Measurements from ENCODE around the gene SMARCB1.
A peak's percentile ranks its signal among the peaks of the same experiment; 100 is the strongest.

Gene SMARCB1

DNA sequence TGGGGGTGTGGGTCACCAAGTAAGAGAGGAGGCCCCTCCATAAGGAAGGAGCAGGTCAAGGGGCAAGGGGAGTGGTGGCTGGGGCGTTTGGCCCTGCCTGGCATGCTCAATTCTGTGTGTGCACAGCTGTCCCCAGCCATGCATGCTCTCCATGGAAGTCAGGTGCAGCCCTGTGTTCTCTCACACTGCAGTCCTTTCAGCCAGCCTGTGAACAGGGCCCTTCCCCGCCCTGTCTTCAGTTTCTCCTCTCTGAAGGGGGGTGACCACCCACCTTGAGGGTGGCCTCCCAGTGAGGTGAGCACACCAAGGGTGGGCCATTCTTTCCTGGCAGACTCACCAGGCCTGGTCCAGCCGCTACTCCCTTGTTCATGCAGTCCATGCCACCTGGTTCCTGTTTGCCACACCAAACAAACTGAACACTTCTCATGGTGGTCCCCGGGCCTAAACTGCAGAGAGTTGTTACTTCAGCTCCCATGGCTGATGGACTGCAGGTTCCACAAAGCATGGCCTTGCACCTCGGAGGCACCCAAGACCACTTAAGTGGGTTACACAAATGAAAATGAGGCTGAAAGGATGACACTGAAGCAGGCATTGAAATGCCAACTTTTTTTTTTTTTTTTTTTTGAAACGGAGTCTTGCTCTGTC is 17.3 kb upstream of the SMARCB1 start:
- Histone ChIP-seq H3K27me3 (ENCODE audit: control insufficient read depth in 3 of 3, insufficient read depth in 3 of 3, low read depth in 1 of 3, low read length in 3 of 3) (peaks cover 0 to 18% (median 14%) of the 10 kb centered on the region in 3 experiments), H2BK12ac (ENCODE audit: low read length) (peak overlapping the region; percentile 33), H2BK15ac (ENCODE audit: low read length) (peak overlapping the region; percentile 40), H4K8ac (ENCODE audit: low read depth, low read length) (peak overlapping the region; percentile 43), H3K9ac (ENCODE audit: low read depth, low read length, poor library complexity) (no peak overlapping the region), H3K14ac (ENCODE audit: low read length) (peak overlapping the region; percentile 4), H3K18ac (ENCODE audit: low read length) (peak overlapping the region; percentile 87), H2BK5ac (ENCODE audit: low read length) (no peak overlapping the region), H3K4me3 (ENCODE audit: low read length in 2 of 2) (no peak overlapping the region), H3K4me1 (ENCODE audit: control insufficient read depth in 2 of 2, insufficient read depth in 1 of 2, low read depth in 1 of 2, low read length in 2 of 2) (peaks cover 19 to 25% of the 10 kb centered on the region in 2 donors), H3K79me1 (ENCODE audit: low read depth, low read length) (peaks cover 2% of the 10 kb centered on the region), H3K36me3 (replicated peaks in 1 of 2; ENCODE audit: control insufficient read depth in 2 of 2, insufficient read depth in 2 of 2, low read length in 2 of 2) (peaks cover 0 to 13% of the 10 kb centered on the region in 2 donors), H3K27ac (replicated peaks; ENCODE audit: low read length) (no peak overlapping the region), H3K4ac (ENCODE audit: low read length) (peak overlapping the region; percentile 2), H2AFZ (ENCODE audit: low read length) (no peak overlapping the region), H3K23ac (ENCODE audit: low read depth, low read length, poor library complexity) (peak overlapping the region; percentile 30), H2AK5ac (ENCODE audit: low read depth, low read length) (peak overlapping the region; percentile 91), H3K9me3 (replicated peaks in 1 of 2; ENCODE audit: control insufficient read depth in 2 of 2, insufficient read depth in 1 of 2, low read depth in 1 of 2, low read length in 2 of 2) (no peaks in the 10 kb centered on the region), H4K91ac (ENCODE audit: low read depth, low read length, poor library complexity) (peak overlapping the region; percentile 22), H2BK120ac (ENCODE audit: low read depth, low read length) (no peak overlapping the region), H3K4me2 (ENCODE audit: insufficient read depth, low read length, poor library complexity, severe bottlenecking) (no peak overlapping the region)
- no CpG with 5 or more reads among the region's 6 CpGs for WGBS, 2 donors (ENCODE audit: extremely low coverage in 2 of 2, insufficient read length in 2 of 2, insufficient replicate concordance in 1 of 2)
- no peak for DNase-seq (ENCODE audit: low spot score)

DNA sequence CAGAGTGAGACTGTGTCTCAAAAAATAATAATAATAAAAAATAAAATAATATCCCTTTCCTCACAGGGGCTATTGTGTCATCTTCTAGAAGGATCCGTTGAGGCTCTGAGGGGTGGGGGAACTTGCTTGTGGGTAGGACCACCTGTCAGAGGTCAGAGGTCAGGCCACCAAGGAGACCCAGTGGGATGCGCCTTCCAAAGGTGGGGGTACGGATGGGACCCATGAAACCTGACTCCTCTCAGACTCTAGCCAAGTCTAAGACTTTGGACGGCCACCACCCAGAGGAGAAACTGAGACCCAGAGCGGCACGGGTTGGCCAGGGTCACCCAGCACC is 14.5 kb upstream of the SMARCB1 start:
- Histone ChIP-seq H3K4me1 (ENCODE audit: control insufficient read depth in 2 of 2, insufficient read depth in 1 of 2, low read depth in 1 of 2, low read length in 2 of 2) (peaks cover 15 to 22% of the 10 kb centered on the region in 2 donors), H3K9ac (ENCODE audit: low read depth, low read length, poor library complexity) (no peak overlapping the region), H2AFZ (ENCODE audit: low read length) (peak overlapping the region; percentile 87), H3K23ac (ENCODE audit: low read depth, low read length, poor library complexity) (no peak overlapping the region), H3K79me1 (ENCODE audit: low read depth, low read length) (peaks cover 2% of the 10 kb centered on the region), H3K27ac (replicated peaks; ENCODE audit: low read length) (no peak overlapping the region), H2BK15ac (ENCODE audit: low read length) (no peak overlapping the region), H4K8ac (ENCODE audit: low read depth, low read length) (no peak overlapping the region), H3K18ac (ENCODE audit: low read length) (peak overlapping the region; percentile 89), H3K4ac (ENCODE audit: low read length) (no peak overlapping the region), H3K36me3 (replicated peaks in 1 of 2; ENCODE audit: control insufficient read depth in 2 of 2, insufficient read depth in 2 of 2, low read length in 2 of 2) (no peaks in the 10 kb centered on the region), H2AK5ac (ENCODE audit: low read depth, low read length) (no peak overlapping the region), H2BK12ac (ENCODE audit: low read length) (no peak overlapping the region), H3K4me2 (ENCODE audit: insufficient read depth, low read length, poor library complexity, severe bottlenecking) (peak overlapping the region; percentile 80), H3K14ac (ENCODE audit: low read length) (no peak overlapping the region), H2BK5ac (ENCODE audit: low read length) (no peak overlapping the region), H3K4me3 (ENCODE audit: low read length in 2 of 2) (peak overlapping the region; percentile 51 to 67), H3K27me3 (ENCODE audit: control insufficient read depth in 3 of 3, insufficient read depth in 3 of 3, low read depth in 1 of 3, low read length in 3 of 3) (peaks cover 0 to 18% (median 14%) of the 10 kb centered on the region in 3 experiments), H3K9me3 (replicated peaks in 1 of 2; ENCODE audit: control insufficient read depth in 2 of 2, insufficient read depth in 1 of 2, low read depth in 1 of 2, low read length in 2 of 2) (no peaks in the 10 kb centered on the region), H4K91ac (ENCODE audit: low read depth, low read length, poor library complexity) (no peak overlapping the region), H2BK120ac (ENCODE audit: low read depth, low read length) (no peak overlapping the region)
- no peak for DNase-seq (ENCODE audit: low spot score)
- WGBS, 2 donors (ENCODE audit: extremely low coverage in 2 of 2, insufficient read length in 2 of 2, insufficient replicate concordance in 1 of 2): no CpG with 5 or more reads among the region's 6 CpGs

- no peak within 1 kb of the TSS for H3K27ac ChIP-seq (replicated peaks; ENCODE audit: low read length)
- H3K4me2 ChIP-seq (ENCODE audit: insufficient read depth, low read length, poor library complexity, severe bottlenecking): peak within 1 kb of the TSS; percentile 80
- peak within 1 kb of the TSS; percentile 51 to 77 for H3K4me3 ChIP-seq (ENCODE audit: low read length in 2 of 2)
Observed at GRCh38 chr22:23772649-23773473, 13.9 kb upstream of the SMARCB1 start, which contains the start of gene MMP11. MMP11 (plus strand) TSS chr22:23772849; CDS start chr22:23772871, 22 bp downstream.

More at GRCh38 chr22:23772649-23773473, 13.9 kb upstream of the SMARCB1 start, which contains the start of gene MMP11:
- peak within 1 kb of the TSS; percentile 79 for H2BK15ac ChIP-seq (ENCODE audit: low read length)
- peak within 1 kb of the TSS; percentile 83 for H3K9ac ChIP-seq (ENCODE audit: low read depth, low read length, poor library complexity)
- H3K27me3 ChIP-seq (ENCODE audit: control insufficient read depth in 3 of 3, insufficient read depth in 3 of 3, low read depth in 1 of 3, low read length in 3 of 3): peaks cover 0 to 18% (median 14%) of the 10 kb centered on the region in 3 experiments
- peak within 1 kb of the TSS; percentile 96 for H3K18ac ChIP-seq (ENCODE audit: low read length)
- peaks cover 15 to 22% of the 10 kb centered on the region in 2 donors for H3K4me1 ChIP-seq (ENCODE audit: control insufficient read depth in 2 of 2, insufficient read depth in 1 of 2, low read depth in 1 of 2, low read length in 2 of 2)
- peak within 1 kb of the TSS; percentile 87 for H2AFZ ChIP-seq (ENCODE audit: low read length)
- peak within 1 kb of the TSS; percentile 24 for H4K91ac ChIP-seq (ENCODE audit: low read depth, low read length, poor library complexity)
- H3K4ac ChIP-seq (ENCODE audit: low read length): no peak within 1 kb of the TSS
- peak within 1 kb of the TSS; percentile 85 for H3K23ac ChIP-seq (ENCODE audit: low read depth, low read length, poor library complexity)
- no peak within 1 kb of the TSS for H4K8ac ChIP-seq (ENCODE audit: low read depth, low read length)
- H2BK12ac ChIP-seq (ENCODE audit: low read length): peak within 1 kb of the TSS; percentile 96
- H3K9me3 ChIP-seq (replicated peaks in 1 of 2; ENCODE audit: control insufficient read depth in 2 of 2, insufficient read depth in 1 of 2, low read depth in 1 of 2, low read length in 2 of 2): no peaks in the 10 kb centered on the region
- peak within 1 kb of the TSS; percentile 56 for H3K14ac ChIP-seq (ENCODE audit: low read length)
- H2BK120ac ChIP-seq (ENCODE audit: low read depth, low read length): peak within 1 kb of the TSS; percentile 56
- DNase-seq (ENCODE audit: low spot score): no peak
- WGBS, 2 donors (ENCODE audit: extremely low coverage in 2 of 2, insufficient read length in 2 of 2, insufficient replicate concordance in 1 of 2): no CpG with 5 or more reads among the region's 79 CpGs
- peak within 1 kb of the TSS; percentile 87 for H2BK5ac ChIP-seq (ENCODE audit: low read length)
- peak within 1 kb of the TSS; percentile 92 for H2AK5ac ChIP-seq (ENCODE audit: low read depth, low read length)
- no peaks in the 10 kb centered on the region for H3K36me3 ChIP-seq (replicated peaks in 1 of 2; ENCODE audit: control insufficient read depth in 2 of 2, insufficient read depth in 2 of 2, low read length in 2 of 2)
- peaks cover 2% of the 10 kb centered on the region for H3K79me1 ChIP-seq (ENCODE audit: low read depth, low read length)
